AG09319 (cell line): ENCODE measurements around the gene PRDX2.
A peak's percentile ranks its signal among the peaks of the same experiment; 100 is the strongest.
"Not testable (repeated sequence)": the region's sequence is repeated elsewhere in the genome, so short reads cannot be mapped to it uniquely, and the experiment has no call there.

Experiments used
- DNase-seq: peaks from one replicate; pipeline ENCODE4 v3.0.0-alpha.2; 2010; ENCODE audit warnings: low read depth; ENCODE audit errors: extremely low read depth
- CTCF ChIP-seq: IDR thresholded peaks from 2 replicates; pipeline ENCODE4 v1.5.1; 2011; ENCODE audit warnings: low read depth, mild to moderate bottlenecking, inconsistent platforms, low read length, moderate library complexity

The PRDX2 gene

GRCh38 chr19:12799742-12800465 lies 1.7 kb downstream of the PRDX2 start:
- no peak for TF ChIP-seq CTCF
- no peak for DNase-seq

- DNase-seq: not testable (repeated sequence)
Observed at GRCh38 chr19:12797607-12798006, 4.0 kb downstream of the PRDX2 start.

- no peak for DNase-seq
Observed at GRCh38 chr19:12797141-12797587, 4.4 kb downstream of the PRDX2 start.

GRCh38 chr19:12796146-12797071 lies 5.2 kb downstream of the PRDX2 start:
- peak; percentile 88 for TF ChIP-seq CTCF

More at GRCh38 chr19:12797141-12797587, 4.4 kb downstream of the PRDX2 start:
- TF ChIP-seq CTCF: no peak

GRCh38 chr19:12794971-12795381 lies 6.6 kb downstream of the PRDX2 start:
- TF ChIP-seq CTCF: no peak
- no peak for DNase-seq

More at GRCh38 chr19:12796146-12797071, 5.2 kb downstream of the PRDX2 start:
- peak; percentile 47 for DNase-seq

GRCh38 chr19:12794196-12794941 lies 7.2 kb downstream of the PRDX2 start:
- peak; percentile 50 for DNase-seq
- no peak for TF ChIP-seq CTCF
